ENCODE measurements around the gene C6orf47.

The C6orf47 gene

DNA sequence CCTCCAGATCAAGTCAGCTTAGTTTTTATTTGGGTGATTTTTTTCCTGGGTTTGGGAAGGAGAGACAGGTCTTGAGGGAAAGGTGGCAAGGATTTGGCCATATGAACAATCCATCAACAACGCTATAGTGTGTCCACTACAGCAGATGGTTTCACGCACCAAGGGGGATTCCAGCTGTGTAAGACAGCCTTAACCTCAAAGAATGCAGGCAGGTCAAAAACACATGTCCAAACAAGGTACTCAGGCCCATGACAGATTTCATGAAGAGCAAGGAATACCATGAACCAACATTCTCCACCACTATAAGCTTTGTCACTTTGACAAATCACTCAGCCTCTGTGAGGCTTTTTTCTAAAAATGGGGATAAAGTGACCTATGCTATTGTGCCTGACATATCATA is 43.6 kb downstream of the C6orf47 start:
- TF ChIP-seq TCF4 (CRISPR knock-in tag; IDR thresholded peaks at IDR 0.05; ENCODE audit: borderline replicate concordance) (no peak), CSDC2 (CRISPR knock-in tag; IDR thresholded peaks at IDR 0.05) (no peak), GLIS3 (CRISPR knock-in tag; IDR thresholded peaks at IDR 0.05) (no peak), OSR1 (CRISPR knock-in tag; IDR thresholded peaks at IDR 0.05) (no peak)
- ATAC-seq: no peak

DNA sequence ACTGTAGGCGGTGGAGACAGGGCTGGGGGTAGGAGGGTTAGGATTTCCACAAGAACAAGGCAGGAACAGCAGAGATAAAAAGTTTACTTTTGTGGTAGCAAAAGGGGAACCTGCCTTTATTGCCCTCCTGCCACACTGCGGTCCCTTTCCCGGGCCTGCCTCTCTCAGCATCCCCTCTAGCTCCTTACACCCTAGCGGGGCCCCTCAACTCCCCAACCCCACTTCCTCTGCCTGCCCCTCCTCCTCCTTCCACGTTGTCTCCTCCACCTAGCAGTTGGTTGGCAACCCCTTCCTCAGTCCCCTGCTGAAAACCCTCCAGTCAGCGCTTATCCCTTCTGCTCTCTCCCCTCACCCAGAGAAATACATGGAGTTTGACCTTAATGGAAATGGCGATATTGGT is 44.8 kb downstream of the C6orf47 start:
- ATAC-seq: no peak
- no peak for TF ChIP-seq ZNF8 (CRISPR knock-in tag; IDR thresholded peaks at IDR 0.05)

DNA sequence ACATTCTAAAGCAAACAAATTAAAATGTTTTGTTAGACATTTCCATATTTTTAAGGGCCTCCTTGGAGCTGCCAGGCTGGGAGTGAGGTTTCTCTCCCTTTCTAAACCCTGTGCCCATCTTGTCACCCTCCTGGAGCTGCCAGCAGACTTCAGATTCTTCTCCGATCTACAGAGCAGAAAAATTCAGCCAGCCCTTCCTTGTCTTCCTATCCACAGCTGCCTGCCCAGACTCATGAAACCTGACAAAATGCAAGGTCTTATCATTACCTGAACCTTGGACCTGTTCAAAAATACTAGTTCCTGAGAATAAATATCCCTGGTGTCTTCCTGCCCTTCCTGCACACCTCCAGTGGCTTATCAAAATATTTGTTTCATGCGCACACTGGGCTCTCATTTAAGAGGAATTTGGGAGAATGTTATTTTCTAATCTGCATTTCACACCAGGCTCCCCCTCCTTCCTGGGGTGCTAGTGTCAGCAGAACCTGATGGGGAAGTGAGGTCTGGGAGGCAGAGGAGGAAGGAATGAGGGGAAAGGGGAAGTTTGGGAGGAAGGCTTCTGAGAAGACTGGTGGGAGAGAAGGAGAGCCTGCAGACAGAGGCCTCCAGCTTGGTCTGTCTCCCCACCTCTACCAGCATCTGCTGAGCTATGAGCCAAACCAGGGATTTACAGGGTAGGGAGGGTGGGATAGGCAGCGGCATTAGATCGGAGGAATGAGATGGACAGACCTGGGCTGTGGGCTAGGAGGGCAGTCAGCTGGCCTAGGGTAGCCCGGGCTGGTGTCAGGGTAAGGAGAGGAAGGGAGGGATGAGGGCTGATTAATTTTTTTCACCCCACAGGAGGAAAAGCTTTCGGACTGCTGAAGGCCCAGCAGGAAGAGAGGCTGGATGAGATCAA is 45.6 kb downstream of the C6orf47 start, which contains the start of gene AIF1:
Gene AIF1 (plus strand): TSS at position 551 of the 895 bp plus-strand sequence. CDS start 96 bp downstream, at position 647.
- ATAC-seq: no peak
- TF ChIP-seq, protein P1, sequence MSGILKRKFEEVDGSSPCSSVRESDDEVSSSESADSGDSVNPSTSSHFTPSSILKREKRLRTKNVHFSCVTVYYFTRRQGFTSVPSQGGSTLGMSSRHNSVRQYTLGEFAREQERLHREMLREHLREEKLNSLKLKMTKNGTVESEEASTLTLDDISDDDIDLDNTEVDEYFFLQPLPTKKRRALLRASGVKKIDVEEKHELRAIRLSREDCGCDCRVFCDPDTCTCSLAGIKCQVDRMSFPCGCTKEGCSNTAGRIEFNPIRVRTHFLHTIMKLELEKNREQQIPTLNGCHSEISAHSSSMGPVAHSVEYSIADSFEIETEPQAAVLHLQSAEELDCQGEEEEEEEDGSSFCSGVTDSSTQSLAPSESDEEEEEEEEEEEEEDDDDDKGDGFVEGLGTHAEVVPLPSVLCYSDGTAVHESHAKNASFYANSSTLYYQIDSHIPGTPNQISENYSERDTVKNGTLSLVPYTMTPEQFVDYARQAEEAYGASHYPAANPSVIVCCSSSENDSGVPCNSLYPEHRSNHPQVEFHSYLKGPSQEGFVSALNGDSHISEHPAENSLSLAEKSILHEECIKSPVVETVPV (CRISPR knock-in tag; IDR thresholded peaks at IDR 0.05): no peak
- TF ChIP-seq, protein P2, sequence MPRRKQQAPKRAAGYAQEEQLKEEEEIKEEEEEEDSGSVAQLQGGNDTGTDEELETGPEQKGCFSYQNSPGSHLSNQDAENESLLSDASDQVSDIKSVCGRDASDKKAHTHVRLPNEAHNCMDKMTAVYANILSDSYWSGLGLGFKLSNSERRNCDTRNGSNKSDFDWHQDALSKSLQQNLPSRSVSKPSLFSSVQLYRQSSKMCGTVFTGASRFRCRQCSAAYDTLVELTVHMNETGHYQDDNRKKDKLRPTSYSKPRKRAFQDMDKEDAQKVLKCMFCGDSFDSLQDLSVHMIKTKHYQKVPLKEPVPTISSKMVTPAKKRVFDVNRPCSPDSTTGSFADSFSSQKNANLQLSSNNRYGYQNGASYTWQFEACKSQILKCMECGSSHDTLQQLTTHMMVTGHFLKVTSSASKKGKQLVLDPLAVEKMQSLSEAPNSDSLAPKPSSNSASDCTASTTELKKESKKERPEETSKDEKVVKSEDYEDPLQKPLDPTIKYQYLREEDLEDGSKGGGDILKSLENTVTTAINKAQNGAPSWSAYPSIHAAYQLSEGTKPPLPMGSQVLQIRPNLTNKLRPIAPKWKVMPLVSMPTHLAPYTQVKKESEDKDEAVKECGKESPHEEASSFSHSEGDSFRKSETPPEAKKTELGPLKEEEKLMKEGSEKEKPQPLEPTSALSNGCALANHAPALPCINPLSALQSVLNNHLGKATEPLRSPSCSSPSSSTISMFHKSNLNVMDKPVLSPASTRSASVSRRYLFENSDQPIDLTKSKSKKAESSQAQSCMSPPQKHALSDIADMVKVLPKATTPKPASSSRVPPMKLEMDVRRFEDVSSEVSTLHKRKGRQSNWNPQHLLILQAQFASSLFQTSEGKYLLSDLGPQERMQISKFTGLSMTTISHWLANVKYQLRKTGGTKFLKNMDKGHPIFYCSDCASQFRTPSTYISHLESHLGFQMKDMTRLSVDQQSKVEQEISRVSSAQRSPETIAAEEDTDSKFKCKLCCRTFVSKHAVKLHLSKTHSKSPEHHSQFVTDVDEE (CRISPR knock-in tag; IDR thresholded peaks at IDR 0.05): no peak
- TF ChIP-seq, protein P3, sequence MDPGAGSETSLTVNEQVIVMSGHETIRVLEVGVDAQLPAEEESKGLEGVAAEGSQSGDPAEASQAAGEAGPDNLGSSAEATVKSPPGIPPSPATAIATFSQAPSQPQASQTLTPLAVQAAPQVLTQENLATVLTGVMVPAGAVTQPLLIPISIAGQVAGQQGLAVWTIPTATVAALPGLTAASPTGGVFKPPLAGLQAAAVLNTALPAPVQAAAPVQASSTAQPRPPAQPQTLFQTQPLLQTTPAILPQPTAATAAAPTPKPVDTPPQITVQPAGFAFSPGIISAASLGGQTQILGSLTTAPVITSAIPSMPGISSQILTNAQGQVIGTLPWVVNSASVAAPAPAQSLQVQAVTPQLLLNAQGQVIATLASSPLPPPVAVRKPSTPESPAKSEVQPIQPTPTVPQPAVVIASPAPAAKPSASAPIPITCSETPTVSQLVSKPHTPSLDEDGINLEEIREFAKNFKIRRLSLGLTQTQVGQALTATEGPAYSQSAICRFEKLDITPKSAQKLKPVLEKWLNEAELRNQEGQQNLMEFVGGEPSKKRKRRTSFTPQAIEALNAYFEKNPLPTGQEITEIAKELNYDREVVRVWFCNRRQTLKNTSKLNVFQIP (CRISPR knock-in tag; IDR thresholded peaks at IDR 0.05; ENCODE audit: borderline replicate concordance, low read depth): no peak
- TF ChIP-seq, protein P4, sequence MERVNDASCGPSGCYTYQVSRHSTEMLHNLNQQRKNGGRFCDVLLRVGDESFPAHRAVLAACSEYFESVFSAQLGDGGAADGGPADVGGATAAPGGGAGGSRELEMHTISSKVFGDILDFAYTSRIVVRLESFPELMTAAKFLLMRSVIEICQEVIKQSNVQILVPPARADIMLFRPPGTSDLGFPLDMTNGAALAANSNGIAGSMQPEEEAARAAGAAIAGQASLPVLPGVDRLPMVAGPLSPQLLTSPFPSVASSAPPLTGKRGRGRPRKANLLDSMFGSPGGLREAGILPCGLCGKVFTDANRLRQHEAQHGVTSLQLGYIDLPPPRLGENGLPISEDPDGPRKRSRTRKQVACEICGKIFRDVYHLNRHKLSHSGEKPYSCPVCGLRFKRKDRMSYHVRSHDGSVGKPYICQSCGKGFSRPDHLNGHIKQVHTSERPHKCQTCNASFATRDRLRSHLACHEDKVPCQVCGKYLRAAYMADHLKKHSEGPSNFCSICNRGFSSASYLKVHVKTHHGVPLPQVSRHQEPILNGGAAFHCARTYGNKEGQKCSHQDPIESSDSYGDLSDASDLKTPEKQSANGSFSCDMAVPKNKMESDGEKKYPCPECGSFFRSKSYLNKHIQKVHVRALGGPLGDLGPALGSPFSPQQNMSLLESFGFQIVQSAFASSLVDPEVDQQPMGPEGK (CRISPR knock-in tag; IDR thresholded peaks at IDR 0.05; ENCODE audit: borderline replicate concordance): no peak
- TF ChIP-seq RARB (CRISPR knock-in tag; IDR thresholded peaks at IDR 0.05): no peak
- TF ChIP-seq ZFP3 (CRISPR knock-in tag; IDR thresholded peaks at IDR 0.05): no peak

DNA sequence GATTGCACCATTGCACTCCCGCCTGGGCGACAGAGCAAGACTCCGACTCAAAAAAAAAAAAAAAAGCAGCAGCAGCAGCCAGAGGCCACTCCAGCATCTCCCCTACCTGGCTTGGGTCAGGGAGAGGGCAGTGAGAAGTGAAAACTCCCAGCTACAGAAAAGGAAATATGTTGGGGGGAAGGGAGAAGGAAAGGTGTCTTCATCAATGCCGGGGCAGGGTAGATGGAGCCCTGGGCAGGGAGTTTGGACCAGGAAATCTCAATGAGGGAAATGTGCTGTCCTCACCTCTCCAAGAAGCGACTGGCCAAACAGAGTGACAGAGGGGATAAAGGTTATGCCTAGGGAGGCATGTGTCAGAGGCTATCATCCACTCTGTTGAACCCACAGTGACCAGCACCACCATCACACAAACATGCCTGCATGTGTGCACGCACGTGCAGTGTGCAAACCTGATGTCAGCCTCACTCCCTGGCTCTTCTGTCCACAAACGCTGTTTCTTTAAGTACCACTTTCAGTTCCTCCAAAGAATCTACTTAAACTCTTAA is 46.4 kb downstream of the C6orf47 start:
- ATAC-seq: no peak; the same call in 2 of the 3 replicates
- no peak for TF ChIP-seq GLIS3 (CRISPR knock-in tag; IDR thresholded peaks at IDR 0.05)
- no peak for TF ChIP-seq SNAI2 (CRISPR knock-in tag; IDR thresholded peaks at IDR 0.05)
- TF ChIP-seq ZNF565 (CRISPR knock-in tag; conservative IDR thresholded peaks at IDR 0.05; ENCODE audit: low read depth): no peak
- TF ChIP-seq, protein P2 (CRISPR knock-in tag; IDR thresholded peaks at IDR 0.05): no peak
- TF ChIP-seq ARNTL (CRISPR knock-in tag; IDR thresholded peaks at IDR 0.05; ENCODE audit: borderline replicate concordance, low read depth): no peak
- TF ChIP-seq ISL1 (CRISPR knock-in tag; IDR thresholded peaks at IDR 0.05): no peak
- no peak for TF ChIP-seq ZFP3 (CRISPR knock-in tag; IDR thresholded peaks at IDR 0.05)
- no peak for TF ChIP-seq ZNF8 (CRISPR knock-in tag; IDR thresholded peaks at IDR 0.05)
- TF ChIP-seq ZFP30 (CRISPR knock-in tag; IDR thresholded peaks at IDR 0.05): no peak
- TF ChIP-seq BACH2 (CRISPR knock-in tag; IDR thresholded peaks at IDR 0.05; ENCODE audit: borderline replicate concordance): no peak
- no peak for TF ChIP-seq ZNF70 (CRISPR knock-in tag; IDR thresholded peaks at IDR 0.05)
- TF ChIP-seq PPARA (CRISPR knock-in tag; IDR thresholded peaks at IDR 0.05; ENCODE audit: borderline replicate concordance): no peak
- TF ChIP-seq CSDC2 (CRISPR knock-in tag; IDR thresholded peaks at IDR 0.05): no peak
- TF ChIP-seq TOX (CRISPR knock-in tag; IDR thresholded peaks at IDR 0.05; ENCODE audit: borderline replicate concordance): no peak

Measured in SK-N-SH treated with all-trans-retinoic acid at 6 μM for 48 hours (cell line).